ENCODE data around the gene TRIM2. TPM values are rescaled to one million over a fixed set of nuclear protein-coding genes. Genes with fewer than 3 reads are reported as not detected.

The TRIM2 gene
- total and polyA plus RNA-seq, 7 donors = 1.3 to 7.1 (median 3.9) TPM

DNA sequence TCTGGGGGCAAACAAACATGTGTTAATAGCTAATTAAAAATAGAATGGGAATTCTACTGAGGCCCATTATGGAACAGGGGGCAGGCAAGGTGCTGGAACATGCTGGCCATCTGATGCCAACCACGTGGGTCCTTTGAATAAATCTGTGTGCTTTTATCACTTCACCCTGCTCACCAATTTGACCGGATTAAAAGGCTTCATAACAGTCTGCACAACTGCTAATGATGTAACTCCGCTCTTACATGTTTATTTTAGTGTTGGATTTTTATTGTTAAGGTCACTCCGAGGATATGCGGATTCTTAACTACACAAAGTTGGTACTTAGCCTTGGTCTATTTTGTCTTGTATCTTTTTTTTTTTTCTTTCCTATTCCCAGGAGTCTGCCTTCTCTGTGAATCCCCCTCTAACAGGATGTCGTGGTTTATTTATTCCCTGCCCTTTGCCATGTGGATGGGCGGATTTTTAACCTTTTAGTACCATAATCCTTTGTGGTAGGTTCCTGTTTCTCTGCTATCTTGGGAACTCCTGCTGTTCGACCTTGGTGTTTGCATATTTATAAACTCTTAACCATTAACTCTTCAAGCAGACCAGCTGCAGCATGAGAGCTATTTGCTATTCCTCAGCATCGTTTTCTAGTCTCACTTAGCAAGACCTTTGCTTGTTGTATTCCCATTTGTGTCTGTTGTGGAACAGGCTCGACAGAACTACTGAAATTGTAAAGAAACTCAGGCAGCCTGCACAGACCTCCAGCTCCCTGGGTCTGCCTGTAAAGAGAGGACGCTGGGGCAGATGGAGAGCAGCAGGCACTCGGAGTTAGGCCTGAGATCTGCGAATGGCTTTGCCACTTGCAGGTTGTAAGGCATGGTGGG lies 38.0 kb downstream of the TRIM2 start:
- WGBS, 3 donors = 53 to 60% (median 56%) methylated on average over 13 of the region's 13 CpGs
- no peak for DNase-seq
- no peaks in the 10 kb centered on the region for H3K9me3 ChIP-seq
- H3K27ac ChIP-seq = no peak overlapping the region
- no peak for ATAC-seq
- no peak overlapping the region for H3K4me3 ChIP-seq
- peaks cover 10% of the 10 kb centered on the region for H3K4me1 ChIP-seq
- peaks cover 0 to 11% of the 10 kb centered on the region in 2 donors for H3K36me3 ChIP-seq (ENCODE audit: insufficient read depth in 1 of 2, low read depth in 1 of 2)
- TF ChIP-seq, protein P1, sequence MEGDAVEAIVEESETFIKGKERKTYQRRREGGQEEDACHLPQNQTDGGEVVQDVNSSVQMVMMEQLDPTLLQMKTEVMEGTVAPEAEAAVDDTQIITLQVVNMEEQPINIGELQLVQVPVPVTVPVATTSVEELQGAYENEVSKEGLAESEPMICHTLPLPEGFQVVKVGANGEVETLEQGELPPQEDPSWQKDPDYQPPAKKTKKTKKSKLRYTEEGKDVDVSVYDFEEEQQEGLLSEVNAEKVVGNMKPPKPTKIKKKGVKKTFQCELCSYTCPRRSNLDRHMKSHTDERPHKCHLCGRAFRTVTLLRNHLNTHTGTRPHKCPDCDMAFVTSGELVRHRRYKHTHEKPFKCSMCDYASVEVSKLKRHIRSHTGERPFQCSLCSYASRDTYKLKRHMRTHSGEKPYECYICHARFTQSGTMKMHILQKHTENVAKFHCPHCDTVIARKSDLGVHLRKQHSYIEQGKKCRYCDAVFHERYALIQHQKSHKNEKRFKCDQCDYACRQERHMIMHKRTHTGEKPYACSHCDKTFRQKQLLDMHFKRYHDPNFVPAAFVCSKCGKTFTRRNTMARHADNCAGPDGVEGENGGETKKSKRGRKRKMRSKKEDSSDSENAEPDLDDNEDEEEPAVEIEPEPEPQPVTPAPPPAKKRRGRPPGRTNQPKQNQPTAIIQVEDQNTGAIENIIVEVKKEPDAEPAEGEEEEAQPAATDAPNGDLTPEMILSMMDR (IDR thresholded peaks at IDR 0.05) = no peak
- H3K27me3 ChIP-seq (ENCODE audit: insufficient read depth in 3 of 3, low read length in 2 of 3) = no peaks in the 10 kb centered on the region
- intact Hi-C loops (cut with DNase I) = no loop called here

DNA sequence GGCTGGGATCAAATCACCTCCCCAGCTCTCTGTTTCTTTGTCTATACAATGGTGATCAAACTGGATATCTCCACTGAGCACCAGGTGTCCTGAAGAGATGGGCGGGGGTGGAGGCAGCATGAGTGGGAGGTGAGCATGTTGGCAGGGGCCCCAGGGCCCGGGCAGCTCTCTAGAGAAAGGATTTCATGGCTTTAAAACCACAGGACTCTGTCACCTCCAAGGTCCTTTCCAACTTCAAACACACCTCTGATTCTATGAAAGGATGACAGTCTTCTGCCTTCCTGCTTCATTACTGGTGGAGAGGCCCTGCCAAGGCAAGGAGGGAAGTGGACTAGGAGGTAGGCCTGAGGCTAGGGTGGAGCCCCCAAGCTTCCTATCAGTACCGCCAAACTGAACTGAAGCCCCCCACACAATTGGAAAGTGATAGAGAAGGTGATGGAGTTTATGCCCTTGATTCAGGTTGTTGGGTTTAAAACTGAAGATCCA lies 38.6 kb downstream of the TRIM2 start:
- ATAC-seq = no peak
- no peak overlapping the region for H3K27ac ChIP-seq
- peaks cover 10% of the 10 kb centered on the region for H3K4me1 ChIP-seq

DNA sequence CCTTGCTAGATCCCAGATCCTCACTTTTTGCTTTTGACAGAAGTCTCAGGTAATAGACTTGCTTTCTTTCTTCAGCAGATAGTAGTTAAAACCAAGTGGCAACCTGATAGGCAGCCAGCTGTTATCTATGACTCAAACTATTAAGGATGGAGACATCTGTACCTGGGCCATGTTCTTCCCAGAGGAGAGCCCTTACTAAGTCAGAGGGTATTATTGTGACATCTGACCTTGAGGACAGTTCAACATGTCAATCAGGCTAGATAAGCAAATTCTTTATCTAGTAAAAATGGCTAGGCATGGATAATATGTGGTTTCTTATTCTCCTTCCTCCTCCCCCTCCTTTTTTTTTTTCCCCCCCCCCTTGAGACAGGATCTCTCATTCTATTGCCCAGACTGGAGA lies 39.2 kb downstream of the TRIM2 start:
- intact Hi-C loops (cut with DNase I) = no loop called here
- H3K4me3 ChIP-seq = no peak overlapping the region
- ATAC-seq (peak in 1 of 4 donors; percentile 30), DNase-seq (no peak)
- TF ChIP-seq, protein P1 (IDR thresholded peaks at IDR 0.05) = no peak
- H3K27me3 ChIP-seq (ENCODE audit: insufficient read depth in 3 of 3, low read length in 2 of 3) = no peaks in the 10 kb centered on the region
- H3K36me3 ChIP-seq (ENCODE audit: insufficient read depth in 1 of 2, low read depth in 1 of 2) = peaks cover 0 to 11% of the 10 kb centered on the region in 2 donors
- peaks cover 13% of the 10 kb centered on the region for H3K4me1 ChIP-seq
- no peak overlapping the region for H3K27ac ChIP-seq
- H3K9me3 ChIP-seq = no peaks in the 10 kb centered on the region

More for the DNA sequence above, 38.6 kb downstream of the TRIM2 start:
- Histone ChIP-seq H3K4me3 (no peak overlapping the region), H3K36me3 (ENCODE audit: insufficient read depth in 1 of 2, low read depth in 1 of 2) (peaks cover 0 to 11% of the 10 kb centered on the region in 2 donors), H3K27me3 (ENCODE audit: insufficient read depth in 3 of 3, low read length in 2 of 3) (no peaks in the 10 kb centered on the region), H3K9me3 (no peaks in the 10 kb centered on the region)
- DNase-seq = no peak
- WGBS, 3 donors = 73 to 80% (median 74%) methylated on average over 3 of the region's 3 CpGs
- TF ChIP-seq, protein P1 (IDR thresholded peaks at IDR 0.05) = no peak
- intact Hi-C loops (cut with DNase I) = no loop called here

DNA sequence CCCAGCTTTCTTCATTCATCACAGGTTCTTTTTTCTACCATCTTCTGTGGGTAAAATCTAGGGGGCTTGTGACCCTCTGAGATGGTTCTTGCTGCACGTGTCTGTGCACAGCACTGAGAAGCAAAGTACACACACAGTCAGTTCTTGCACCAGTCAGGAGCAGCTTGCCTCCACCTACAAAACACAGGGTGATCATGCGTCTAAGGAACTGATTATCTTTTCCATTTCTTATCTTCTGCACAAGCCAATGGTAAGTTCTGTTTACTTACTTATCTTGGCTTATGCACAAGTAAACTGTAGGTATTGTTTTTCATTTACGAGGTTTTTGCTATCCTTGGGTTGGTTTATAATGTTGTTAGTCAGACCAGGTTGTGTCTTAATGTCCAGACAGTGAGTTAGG lies 40.7 kb downstream of the TRIM2 start:
- ATAC-seq (no peak), DNase-seq (no peak)
- intact Hi-C loops (cut with DNase I) = no loop called here
- H3K9me3 ChIP-seq = no peaks in the 10 kb centered on the region
- no peak overlapping the region for H3K4me3 ChIP-seq
- peaks cover 0 to 11% of the 10 kb centered on the region in 2 donors for H3K36me3 ChIP-seq (ENCODE audit: insufficient read depth in 1 of 2, low read depth in 1 of 2)
- TF ChIP-seq, protein P1 (IDR thresholded peaks at IDR 0.05) = no peak
- no peaks in the 10 kb centered on the region for H3K27me3 ChIP-seq (ENCODE audit: insufficient read depth in 3 of 3, low read length in 2 of 3)
- WGBS, 3 donors = 97 to 98% (median 97%) methylated on average over 3 of the region's 3 CpGs
- H3K4me1 ChIP-seq = peaks cover 21% of the 10 kb centered on the region
- no peak overlapping the region for H3K27ac ChIP-seq
